Forelimb muscle (tissue), 1 donor: ENCODE results near the gene RAB11FIP3. TPM values are rescaled to one million over a fixed set of nuclear protein-coding genes. Genes with fewer than 3 reads are reported as not detected.
"Not testable (repeated sequence)": the region's sequence is repeated elsewhere in the genome, so short reads cannot be mapped to it uniquely, and the experiment has no call there.

ENCODE experiments used
- DNase-seq: peaks from one replicate; pipeline ENCODE4 v3.0.0-alpha.2; 2013; ENCODE audit warnings: low read depth
- polyA plus RNA-seq: library from polyadenylated mRNA; unstranded; fragments of 120-200 nt; gene quantifications from one replicate; pipeline ENCODE4 v1.2.1, GENCODE V29; 2013; ENCODE audit not compliant: insufficient read length

RAB11FIP3 gene
- polyA plus RNA-seq, 1 donor, result 30.4 TPM

DNA sequence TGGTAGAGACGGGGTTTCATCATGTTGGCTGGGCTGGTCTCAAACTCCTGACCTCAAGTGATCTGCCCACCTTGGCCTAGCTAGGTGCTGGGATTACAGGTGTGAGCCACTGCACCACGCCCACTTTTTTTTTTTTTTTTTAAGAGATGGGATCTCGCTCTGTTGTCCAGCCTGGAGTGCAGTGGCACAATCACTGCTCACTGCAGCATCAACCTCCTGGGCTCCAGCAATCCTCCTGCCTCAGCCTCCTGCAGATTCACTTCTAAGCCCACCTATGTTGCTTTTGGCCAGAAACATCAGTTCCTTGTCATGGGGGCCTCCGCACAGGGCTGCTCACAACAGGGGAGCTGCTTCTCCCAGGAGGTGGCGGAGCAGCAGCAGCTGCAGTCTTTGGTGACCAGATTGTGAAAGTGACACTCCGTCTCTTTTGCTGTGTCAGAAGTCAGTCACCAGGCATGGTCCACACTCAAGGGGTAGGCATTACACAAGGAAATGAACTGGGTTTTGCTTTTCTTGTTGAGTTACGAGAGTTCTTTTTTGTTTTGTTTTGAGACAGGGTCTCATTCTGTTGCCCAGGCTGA lies 32.9 kb upstream of the RAB11FIP3 start:
- DNase-seq, result no peak

DNA sequence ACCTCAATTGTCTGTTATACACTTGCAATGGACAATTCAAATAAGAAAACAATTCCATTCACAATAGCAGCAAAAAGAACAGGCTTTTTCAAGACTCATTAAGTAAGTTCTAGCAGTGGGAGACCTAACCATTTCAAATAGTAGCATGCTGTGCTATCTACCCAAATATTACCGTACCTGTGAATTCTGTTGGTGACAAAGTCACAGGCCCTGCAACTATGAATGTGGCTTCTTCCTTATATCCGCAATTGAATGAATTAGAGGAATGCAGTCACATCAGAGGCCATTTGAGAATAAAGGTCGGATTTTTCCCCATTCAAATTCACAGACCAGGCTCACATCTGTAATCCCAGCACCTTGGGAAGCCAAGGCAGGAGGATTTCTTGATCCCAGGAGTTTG lies 29.2 kb upstream of the RAB11FIP3 start:
- DNase-seq, result no peak

DNA sequence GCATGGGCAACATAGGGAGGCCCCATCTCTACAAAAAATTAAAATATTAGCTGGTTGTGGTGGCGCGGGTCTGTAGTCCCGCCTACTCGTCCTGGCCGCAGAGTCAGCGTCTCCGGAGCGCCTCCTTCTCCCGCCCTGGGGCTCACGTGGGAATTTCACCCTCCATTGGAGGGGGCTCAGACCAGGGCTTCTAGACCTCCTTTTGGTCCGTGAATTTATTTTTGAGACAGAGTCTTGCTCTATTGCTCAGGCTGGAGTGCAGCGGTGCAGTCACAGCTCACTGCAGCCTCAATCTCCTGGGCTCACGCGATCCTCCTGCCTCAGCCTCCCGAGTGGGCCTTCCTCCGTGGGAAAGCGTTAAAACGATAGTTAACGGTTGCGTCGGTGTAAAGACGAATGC lies 28.8 kb upstream of the RAB11FIP3 start:
- no peak for DNase-seq

DNA sequence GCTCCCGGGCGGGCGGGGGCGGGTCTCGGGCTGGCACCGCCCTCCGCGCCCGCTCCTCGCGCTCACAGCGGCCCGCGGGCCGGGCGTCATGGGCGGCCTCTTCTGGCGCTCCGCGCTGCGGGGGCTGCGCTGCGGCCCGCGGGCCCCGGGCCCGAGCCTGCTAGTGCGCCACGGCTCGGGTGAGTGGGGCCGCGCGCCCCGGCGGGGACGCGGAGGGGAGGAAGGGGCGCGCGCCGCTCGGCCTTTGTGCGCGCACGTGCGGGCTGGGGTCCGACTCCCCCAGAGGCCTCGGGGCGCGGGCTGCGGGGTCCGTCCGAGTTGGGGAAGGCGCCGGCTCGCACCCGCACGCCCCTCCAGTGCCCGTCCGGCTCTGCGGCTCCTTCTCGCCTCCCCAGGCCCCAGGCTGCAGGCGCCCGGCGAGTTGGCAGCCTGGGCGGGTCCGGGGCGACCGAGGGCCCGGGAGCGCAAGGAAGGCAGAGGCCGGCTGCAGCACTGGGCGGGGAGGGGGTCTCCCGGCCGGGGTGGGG lies 28.3 kb upstream of the RAB11FIP3 start, which contains the start of gene NME4:
Gene NME4, plus strand, starts transcription at position 65 of the 527 bp plus-strand sequence. Its CDS starts 24 bp downstream, at position 89.
- DNase-seq, result no peak

DNA sequence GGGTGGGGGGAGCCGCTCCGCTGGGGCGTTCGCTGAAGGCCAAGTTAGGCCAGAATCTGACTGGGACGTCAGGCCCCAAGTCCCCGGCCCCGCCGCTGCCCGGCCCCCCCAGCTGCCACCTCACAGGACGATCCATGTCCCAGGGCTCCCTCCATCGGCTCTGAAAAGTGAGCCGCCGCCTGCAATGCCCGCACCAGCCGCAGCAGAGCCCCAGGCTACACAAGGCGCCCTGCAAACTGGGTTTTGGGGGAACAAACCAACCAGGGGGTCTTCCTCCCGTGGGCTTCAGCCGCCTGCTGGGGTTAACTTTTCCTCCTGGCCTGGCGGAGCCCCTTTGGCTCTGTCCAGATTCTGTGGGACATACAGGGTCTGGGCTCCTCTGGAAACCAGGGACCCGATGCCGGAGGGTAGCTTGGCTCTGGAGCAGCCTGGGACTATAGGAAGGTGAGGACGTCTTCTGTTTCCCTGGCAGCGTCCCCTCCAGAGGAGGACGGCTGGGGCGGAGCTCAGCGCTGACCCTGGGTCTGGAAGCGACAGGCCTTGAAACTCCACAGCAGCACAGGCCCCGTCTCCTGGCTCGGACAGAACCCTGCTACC lies 27.6 kb upstream of the RAB11FIP3 start:
- no peak for DNase-seq

DNA sequence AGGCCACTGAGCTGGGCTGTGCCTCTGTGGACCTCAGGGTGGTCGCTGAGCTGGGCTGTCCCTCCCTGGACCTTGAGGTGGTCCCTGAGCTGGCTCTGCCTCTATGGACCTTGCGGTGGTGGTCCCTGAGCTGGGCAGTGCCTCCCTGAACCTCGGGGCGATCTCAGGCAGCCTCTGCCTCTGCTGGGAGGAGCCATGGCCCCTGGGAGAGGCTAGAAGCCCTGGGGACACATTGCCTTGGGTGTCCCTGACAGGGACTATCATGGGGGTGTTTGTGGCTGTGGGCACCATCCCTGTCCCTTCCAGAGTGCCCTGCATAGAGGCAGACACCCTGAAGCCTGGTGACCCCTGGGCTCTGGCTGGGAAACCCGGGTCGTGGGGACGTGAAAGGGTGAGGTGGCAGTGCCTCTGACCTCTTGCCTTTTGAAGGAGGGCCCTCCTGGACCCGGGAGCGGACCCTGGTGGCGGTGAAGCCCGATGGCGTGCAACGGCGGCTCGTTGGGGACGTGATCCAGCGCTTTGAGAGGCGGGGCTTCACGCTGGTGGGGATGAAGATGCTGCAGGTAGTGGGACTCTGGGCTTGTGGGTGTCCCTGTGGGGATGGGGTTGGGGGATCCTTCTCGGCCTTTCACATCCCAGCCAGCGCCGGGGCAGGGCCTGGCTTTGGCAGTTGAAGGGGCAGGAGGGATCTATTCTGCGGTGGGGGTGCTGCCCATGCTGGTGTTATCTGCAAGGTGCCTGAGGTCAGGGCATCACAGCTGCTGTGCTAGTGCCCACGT lies 26.7 kb upstream of the RAB11FIP3 start:
- DNase-seq, result no peak

DNA sequence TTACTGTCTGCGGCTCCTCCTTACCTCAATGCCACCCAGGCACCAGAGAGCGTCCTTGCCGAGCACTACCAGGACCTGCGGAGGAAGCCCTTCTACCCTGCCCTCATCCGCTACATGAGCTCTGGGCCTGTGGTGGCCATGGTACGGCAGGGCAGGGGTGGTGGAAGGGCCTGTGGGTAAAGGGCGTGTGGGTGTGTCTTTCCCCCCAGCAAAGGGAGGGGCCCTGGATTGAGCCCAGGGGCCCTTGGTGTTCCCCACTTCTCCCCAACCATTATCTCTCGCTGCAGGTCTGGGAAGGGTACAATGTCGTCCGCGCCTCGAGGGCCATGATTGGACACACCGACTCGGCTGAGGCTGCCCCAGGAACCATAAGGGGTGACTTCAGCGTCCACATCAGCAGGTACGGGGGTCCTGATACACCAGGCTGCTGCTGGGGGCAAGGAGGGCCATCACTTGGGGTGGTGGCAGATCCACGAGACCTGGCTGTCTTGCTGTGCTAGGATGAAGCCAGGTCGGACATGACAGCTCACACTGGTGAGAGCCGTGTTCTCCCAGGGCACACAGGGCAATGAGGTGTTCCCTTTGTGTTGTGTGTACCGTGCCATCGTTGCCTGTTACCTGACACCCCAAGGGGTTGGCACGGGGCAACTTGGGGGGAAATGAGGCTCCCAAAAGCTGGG lies 26.0 kb upstream of the RAB11FIP3 start:
- DNase-seq, result no peak

DNA sequence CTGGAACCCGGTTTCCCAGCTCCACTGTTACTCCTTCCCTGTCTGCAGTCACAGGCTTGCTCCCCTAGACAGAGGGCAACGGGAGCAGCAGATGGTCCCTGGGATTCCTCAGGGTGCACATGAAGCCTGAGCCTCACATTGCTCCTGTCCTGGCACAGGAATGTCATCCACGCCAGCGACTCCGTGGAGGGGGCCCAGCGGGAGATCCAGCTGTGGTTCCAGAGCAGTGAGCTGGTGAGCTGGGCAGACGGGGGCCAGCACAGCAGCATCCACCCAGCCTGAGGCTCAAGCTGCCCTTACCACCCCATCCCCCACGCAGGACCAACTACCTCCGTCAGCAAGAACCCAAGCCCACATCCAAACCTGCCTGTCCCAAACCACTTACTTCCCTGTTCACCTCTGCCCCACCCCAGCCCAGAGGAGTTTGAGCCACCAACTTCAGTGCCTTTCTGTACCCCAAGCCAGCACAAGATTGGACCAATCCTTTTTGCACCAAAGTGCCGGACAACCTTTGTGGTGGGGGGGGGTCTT lies 25.3 kb upstream of the RAB11FIP3 start:
- no peak for DNase-seq

DNA sequence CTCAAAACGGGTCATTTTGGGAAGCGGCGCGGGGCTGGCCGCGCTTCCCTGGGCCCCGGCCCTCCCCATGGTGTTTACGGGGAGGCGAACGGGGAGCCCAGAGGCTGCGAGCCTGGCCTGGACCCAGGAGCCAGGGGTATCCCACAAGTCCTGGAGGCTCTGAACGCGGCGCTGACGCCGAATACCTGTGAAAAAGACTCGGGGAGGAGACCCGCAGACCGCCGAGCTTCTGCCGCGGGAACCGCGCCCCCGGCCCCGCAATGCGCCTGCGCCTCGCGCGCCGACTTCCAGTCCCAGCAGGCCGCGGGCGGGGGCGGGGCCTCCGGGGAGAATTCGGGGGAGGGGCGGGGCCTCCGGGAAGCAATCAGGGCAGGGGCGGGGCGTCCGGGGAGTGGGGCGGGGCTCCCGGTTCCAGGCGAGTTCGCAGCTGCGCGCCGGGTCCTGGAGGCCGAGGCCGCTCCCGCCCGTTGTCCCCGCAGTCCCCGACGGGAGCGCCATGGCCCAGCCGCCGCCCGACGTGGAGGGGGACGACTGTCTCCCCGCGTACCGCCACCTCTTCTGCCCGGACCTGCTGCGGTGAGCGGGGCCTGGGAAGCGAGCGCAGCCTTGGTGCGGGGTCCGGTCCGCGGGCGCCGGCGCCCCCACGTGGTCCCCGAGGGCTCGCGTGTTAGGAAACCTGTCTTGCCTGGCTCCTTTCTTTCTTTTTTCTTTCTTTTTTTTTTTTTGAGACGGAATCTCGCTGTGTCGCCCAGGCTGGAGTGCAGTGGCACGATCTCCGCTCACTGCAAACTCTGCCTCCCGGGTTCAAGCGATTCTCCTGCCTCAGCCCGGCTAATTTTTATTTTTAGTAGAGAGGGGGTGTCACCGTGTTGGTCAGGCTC lies 23.7 kb upstream of the RAB11FIP3 start, which contains the start of gene DECR2:
Gene DECR2, plus strand, starts transcription at position 418 of the 881 bp plus-strand sequence. Its CDS starts 79 bp downstream, at position 497.
- peak; percentile 74 for DNase-seq

DNA sequence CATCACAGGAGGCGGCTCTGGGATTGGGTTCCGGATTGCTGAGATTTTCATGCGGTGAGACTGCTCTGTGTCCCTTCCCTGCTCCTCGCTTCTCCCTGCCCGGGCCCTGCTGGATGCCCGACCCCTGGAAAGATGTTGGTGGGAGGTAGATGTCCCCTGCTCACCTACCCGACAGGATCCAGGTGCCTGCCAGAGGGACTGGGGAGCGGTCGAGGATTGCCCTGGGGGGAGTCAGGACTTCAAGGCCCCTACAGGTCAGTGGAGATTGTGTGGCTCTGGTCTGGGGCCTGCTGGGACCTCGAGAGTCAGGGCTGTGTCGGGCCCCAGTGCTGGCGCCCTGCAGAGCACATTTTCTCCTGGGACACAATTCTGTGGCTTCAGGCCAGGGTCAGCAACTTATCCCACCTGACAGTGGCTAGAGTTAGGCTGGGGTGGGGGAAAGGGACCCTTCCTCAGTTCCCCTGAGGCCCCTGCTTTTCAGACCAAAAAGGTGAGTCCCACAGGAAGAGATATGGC lies 20.4 kb upstream of the RAB11FIP3 start:
- no peak for DNase-seq

DNA sequence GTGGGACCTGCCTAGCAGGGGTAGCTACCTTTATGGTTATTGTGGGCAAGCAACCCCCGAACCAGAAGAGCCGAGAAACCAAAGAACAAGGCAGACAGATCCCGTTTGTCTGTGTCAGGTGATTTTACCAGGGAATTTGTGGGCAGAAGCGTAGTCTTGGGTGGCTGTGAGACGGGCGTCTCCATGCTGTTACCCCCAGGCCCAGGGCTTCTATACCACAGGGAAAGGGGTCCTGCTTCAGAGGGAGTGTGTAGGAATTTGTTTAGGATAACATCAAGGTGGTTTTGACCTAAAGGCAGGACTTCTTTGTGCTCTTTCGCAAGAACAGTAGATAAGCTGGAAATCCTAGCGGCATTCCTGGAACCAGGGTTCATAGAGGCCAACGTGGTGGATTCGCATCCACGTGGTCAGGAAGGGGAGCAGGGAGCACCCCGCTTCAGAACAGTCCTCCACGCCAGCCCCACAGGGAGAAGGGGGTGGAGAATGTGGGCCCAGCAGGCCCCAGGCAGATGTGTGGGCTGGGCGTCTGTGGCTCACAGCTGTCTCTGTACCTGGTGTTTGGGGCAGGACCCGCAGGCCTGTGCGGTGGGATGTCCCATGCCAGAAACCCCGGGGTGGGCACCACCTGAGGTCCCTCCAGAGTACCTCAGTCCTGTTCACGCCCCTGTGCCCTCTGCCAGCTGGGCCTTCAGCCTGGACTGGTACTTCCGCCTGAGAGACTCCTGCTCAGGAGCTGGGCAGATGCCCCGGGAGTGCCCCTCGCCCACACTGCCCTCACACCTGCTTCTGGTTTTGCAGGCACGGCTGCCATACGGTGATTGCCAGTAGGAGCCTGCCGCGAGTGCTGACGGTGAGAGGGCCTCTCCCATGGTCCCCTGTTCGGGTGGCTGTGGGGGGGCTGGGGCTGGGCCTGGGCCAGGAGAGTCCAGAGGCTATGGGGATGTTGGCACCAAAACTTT lies 19.6 kb upstream of the RAB11FIP3 start:
- DNase-seq, result no peak

DNA sequence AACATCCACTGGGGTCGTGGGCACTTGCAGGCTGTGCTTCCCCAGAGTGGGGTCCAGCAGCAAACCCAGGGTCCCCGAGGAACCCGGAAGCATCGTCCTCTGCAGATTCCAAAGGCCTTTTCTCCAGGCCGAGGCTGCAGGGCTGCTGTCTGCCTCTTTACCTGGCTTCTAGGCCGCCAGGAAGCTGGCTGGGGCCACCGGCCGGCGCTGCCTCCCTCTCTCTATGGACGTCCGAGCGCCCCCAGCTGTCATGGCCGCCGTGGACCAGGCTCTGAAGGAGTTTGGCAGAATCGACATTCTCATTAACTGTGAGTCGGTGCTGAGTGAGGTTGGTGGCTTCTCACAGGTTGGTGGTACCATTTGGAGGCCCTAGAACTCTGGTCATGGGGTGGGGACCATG lies 18.2 kb upstream of the RAB11FIP3 start:
- no peak for DNase-seq

DNA sequence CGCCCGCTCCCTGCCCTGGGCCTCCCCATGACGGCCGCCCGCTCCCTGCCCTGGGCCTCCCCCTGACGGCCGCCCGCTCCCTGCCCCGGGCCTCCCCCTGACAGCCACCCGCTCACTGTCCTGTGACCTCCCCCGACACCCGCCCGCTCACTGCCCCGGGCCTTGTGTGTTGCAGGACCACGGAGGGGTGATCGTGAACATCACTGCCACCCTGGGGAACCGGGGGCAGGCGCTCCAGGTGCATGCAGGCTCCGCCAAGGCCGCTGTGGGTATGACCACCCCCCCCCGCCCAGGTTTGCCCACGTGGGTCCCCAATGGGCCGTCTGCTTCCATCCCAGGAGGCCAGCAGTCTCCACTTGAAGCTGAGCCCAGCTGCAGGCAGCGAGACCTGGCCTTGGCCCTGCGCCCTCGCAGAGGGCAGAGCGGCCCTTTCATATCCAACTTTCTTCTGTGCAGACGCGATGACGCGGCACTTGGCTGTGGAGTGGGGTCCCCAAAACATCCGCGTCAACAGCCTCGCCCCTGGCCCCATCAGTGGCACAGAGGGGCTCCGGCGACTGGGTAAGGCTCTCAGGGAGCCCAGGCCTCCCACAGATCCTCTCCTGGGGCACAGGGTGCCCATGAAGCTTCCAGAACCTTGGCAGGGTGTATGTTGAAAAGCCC lies 14.8 kb upstream of the RAB11FIP3 start:
- DNase-seq, result no peak

DNA sequence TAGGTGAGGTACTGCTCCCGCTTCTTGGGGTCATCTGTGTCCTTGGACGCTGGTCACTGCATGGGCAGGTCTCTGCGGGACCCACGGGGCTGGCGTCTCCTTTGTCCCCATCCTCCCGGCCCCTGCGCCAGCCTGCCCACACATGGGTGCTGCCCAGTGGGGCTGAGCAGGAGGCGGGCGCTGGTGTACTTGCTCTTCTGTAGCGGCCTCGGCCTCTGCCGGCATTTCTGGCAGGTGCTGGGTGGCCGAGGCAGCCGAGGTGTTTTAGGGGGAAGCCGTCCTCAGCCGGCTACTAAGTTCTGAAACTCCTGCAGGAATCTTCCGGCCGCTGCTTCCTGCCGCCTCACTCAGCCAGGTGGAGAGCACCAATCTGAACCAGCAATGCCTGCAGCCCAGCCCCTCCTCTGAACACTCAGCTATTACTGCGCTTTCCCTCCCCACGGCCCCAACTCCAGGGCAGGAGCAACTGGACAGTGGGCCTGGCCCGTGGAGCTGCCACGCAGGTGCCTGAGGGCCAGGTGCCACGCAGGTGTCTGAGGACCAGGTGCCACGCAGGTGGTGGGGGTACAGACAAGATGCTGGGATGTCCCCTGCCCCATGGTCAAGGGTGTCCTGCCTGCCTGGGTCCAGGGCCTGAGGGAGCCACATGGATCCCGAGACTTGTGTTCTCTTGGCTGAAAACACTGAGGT lies 13.7 kb upstream of the RAB11FIP3 start:
- no peak for DNase-seq

DNA sequence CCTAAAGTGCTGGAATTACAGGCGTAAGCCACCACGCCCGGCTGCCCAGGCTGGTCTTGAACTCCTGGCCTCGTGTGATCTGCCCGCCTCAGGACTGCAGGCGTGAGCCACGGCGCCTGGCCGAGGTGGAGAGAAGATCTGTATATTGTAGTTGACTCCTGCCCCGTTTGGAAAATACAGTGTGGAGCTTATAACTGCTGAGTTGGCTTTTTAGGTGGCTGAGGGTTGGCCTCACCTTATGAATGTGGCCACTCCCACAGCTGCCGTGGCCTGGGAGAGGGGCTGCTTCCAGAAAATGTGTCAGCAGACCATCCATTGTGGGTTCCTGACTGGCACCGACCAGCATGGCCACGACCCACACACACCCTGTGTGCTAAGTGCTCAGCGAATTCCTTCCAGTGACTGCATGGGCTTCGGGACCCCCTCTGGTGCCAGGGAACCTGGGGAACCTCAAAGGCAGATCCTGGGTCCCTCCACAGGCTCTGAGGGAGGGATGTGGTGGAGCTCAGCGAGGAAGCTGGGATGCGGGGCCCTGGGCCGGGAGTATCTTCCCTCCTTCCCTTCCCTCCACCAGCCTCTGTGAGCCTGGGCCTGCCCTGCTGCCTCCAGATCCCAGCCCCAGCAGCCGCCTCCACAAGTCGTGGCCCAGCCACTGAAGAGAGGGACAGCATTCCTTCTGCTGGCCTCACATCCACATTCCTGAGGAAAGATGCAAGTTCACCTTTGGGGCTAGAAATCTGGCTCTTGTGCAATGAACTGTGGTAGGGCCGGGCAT lies 10.9 kb upstream of the RAB11FIP3 start:
- DNase-seq, result no peak

DNA sequence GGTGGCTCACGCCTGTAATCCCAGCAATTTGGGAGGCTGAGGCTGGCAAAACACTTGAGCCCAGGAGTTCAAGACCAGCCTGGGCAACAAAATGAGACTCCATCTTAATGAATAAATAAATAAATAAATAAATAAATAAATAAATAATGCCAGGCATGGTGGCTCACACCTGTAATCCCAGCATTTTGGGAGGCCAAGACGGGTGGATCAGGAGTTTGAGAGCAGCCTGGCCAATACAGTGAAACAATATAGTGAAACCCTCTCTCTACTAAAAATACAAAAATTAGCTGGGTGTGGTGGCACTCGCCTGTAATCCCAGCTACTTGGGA lies 10.3 kb upstream of the RAB11FIP3 start:
- DNase-seq, result not testable (repeated sequence)

DNA sequence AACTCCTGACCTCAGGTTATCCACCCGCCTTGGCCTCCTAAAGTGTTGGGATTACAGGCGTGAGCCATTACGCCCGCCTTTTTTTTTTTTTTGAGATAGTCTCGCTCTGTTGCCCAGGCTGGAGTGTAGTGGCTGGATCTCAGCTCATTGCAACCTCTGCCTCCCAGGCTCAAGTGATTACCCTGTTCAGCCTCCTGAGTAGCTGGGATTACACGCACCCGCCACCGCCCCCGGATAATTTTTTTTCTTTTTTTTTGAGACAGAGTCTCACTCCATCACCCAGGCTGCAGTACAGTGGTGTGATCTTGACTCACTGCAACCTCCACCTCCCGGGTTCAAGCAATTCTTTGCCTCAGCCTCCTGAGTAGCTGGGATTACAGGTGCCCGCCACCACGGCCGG lies 3.3 kb upstream of the RAB11FIP3 start:
- not testable (repeated sequence) for DNase-seq
